ENCODE results near the gene RAD51B.

The RAD51B gene

GRCh38 chr14:68062651-68063050, 243.1 kb downstream of the RAD51B start:
- no peaks in the 10 kb centered on the region for H3K4me1 ChIP-seq (ENCODE audit: control insufficient read depth, insufficient read depth, low read length)
- no peak overlapping the region for H3K4me3 ChIP-seq (ENCODE audit: low read depth, low read length)
- H3K9me3 ChIP-seq (ENCODE audit: control insufficient read depth, insufficient read depth, low read depth, low read length) = no peaks in the 10 kb centered on the region
- ChIA-PET POLR2A (no interaction called here), CTCF (no interaction called here)
- no peaks in the 10 kb centered on the region; a peak in 1 of 3 replicates for H3K36me3 ChIP-seq (ENCODE audit: control insufficient read depth in 2 of 2, insufficient read depth in 1 of 2, low read length in 2 of 2)
- TF ChIP-seq ZNF701 (tag by site-specific recombination; IDR thresholded peaks at IDR 0.05) = no peak
- TF ChIP-seq ZNF433 (tag by site-specific recombination; IDR thresholded peaks at IDR 0.05; ENCODE audit: low read depth) = no peak
- TF ChIP-seq, protein P1, sequence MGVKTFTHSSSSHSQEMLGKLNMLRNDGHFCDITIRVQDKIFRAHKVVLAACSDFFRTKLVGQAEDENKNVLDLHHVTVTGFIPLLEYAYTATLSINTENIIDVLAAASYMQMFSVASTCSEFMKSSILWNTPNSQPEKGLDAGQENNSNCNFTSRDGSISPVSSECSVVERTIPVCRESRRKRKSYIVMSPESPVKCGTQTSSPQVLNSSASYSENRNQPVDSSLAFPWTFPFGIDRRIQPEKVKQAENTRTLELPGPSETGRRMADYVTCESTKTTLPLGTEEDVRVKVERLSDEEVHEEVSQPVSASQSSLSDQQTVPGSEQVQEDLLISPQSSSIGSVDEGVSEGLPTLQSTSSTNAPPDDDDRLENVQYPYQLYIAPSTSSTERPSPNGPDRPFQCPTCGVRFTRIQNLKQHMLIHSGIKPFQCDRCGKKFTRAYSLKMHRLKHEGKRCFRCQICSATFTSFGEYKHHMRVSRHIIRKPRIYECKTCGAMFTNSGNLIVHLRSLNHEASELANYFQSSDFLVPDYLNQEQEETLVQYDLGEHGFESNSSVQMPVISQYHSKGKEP (tag by site-specific recombination; IDR thresholded peaks at IDR 0.05) = no peak
- no peak for TF ChIP-seq ZFP37 (tag by site-specific recombination; IDR thresholded peaks at IDR 0.05)
- no peak for TF ChIP-seq ZNF670 (tag by site-specific recombination; IDR thresholded peaks at IDR 0.05; ENCODE audit: low read depth)
- TF ChIP-seq ZNF324 (tag by site-specific recombination; IDR thresholded peaks at IDR 0.05) = no peak
- TF ChIP-seq ZNF174 (tag by site-specific recombination; IDR thresholded peaks at IDR 0.05) = no peak
- TF ChIP-seq ELK4 (IDR thresholded peaks at IDR 0.05; ENCODE audit: borderline replicate concordance, low read depth, low read length) = no peak
- TF ChIP-seq, protein P2, sequence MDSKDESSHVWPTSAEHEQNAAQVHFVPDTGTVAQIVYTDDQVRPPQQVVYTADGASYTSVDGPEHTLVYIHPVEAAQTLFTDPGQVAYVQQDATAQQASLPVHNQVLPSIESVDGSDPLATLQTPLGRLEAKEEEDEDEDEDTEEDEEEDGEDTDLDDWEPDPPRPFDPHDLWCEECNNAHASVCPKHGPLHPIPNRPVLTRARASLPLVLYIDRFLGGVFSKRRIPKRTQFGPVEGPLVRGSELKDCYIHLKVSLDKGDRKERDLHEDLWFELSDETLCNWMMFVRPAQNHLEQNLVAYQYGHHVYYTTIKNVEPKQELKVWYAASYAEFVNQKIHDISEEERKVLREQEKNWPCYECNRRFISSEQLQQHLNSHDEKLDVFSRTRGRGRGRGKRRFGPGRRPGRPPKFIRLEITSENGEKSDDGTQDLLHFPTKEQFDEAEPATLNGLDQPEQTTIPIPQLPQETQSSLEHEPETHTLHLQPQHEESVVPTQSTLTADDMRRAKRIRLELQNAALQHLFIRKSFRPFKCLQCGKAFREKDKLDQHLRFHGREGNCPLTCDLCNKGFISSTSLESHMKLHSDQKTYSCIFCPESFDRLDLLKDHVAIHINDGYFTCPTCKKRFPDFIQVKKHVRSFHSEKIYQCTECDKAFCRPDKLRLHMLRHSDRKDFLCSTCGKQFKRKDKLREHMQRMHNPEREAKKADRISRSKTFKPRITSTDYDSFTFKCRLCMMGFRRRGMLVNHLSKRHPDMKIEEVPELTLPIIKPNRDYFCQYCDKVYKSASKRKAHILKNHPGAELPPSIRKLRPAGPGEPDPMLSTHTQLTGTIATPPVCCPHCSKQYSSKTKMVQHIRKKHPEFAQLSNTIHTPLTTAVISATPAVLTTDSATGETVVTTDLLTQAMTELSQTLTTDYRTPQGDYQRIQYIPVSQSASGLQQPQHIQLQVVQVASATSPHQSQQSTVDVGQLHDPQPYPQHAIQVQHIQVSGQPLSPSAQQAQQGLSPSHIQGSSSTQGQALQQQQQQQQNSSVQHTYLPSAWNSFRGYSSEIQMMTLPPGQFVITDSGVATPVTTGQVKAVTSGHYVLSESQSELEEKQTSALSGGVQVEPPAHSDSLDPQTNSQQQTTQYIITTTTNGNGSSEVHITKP (tag by site-specific recombination; IDR thresholded peaks at IDR 0.05) = no peak
- no peak for TF ChIP-seq ZNF175 (tag by site-specific recombination; IDR thresholded peaks at IDR 0.05)
- no peak for TF ChIP-seq ZNF560 (tag by site-specific recombination; IDR thresholded peaks at IDR 0.05; ENCODE audit: borderline replicate concordance)
- TF ChIP-seq ZNF791 (tag by site-specific recombination; IDR thresholded peaks at IDR 0.05) = no peak
- no peak for TF ChIP-seq ZNF248 (tag by site-specific recombination; IDR thresholded peaks at IDR 0.05)
- TF ChIP-seq OSR2 (tag by site-specific recombination; IDR thresholded peaks at IDR 0.05) = no peak
- TF ChIP-seq ZNF214 (tag by site-specific recombination; IDR thresholded peaks at IDR 0.05; ENCODE audit: borderline replicate concordance) = no peak
- TF ChIP-seq REPIN1 (tag by site-specific recombination; IDR thresholded peaks at IDR 0.05; ENCODE audit: low read depth) = no peak
- no peak for TF ChIP-seq ZNF146 (tag by site-specific recombination; IDR thresholded peaks at IDR 0.05)
- TF ChIP-seq KLF9 (tag by site-specific recombination; IDR thresholded peaks at IDR 0.05; ENCODE audit: low read depth) = no peak
- TF ChIP-seq ZNF571 (tag by site-specific recombination; IDR thresholded peaks at IDR 0.05) = no peak
- H3K27ac ChIP-seq (ENCODE audit: extremely low read depth, low read depth, low read length) = no peak overlapping the region

DNA sequence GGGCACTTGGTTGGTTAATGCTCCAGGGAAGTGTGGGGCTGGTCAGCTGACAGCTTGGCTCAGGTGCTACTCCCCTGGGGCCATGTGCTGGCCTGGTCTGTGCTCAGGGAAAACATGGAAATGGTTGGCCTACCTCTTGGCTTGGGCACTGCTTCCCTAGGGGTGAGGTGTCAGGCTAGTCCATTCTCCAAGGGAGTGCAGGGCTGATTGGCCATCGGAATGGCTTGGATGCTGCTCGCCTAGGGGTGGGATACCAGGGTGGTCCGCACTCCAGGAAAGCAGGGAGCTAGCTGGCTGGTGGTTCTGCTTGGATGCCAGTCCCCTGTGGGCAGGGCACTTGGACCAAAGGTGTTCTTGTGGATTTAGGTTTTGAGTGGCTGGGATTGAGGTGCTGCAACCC, 245.7 kb downstream of the RAD51B start:
- CTCF ChIA-PET = no interaction called here
- POLR2A ChIA-PET = no interaction called here
- TF ChIP-seq KLF8 (tag by site-specific recombination; IDR thresholded peaks at IDR 0.05) (no peak), ZNF140 (tag by site-specific recombination; IDR thresholded peaks at IDR 0.05) (no peak), HOXD13 (CRISPR knock-in tag; IDR thresholded peaks at IDR 0.05; ENCODE audit: borderline replicate concordance) (no peak), ZNF350 (tag by site-specific recombination; IDR thresholded peaks at IDR 0.05) (no peak), ZNF416 (tag by site-specific recombination; IDR thresholded peaks at IDR 0.05) (no peak), HOXC10 (CRISPR knock-in tag; IDR thresholded peaks at IDR 0.05) (no peak), ZNF37A (tag by site-specific recombination; IDR thresholded peaks at IDR 0.05) (no peak), ZNF214 (tag by site-specific recombination; IDR thresholded peaks at IDR 0.05; ENCODE audit: borderline replicate concordance) (no peak), ZNF391 (tag by site-specific recombination; IDR thresholded peaks at IDR 0.05; ENCODE audit: borderline replicate concordance, low read depth) (no peak), ZNF549 (tag by site-specific recombination; IDR thresholded peaks at IDR 0.05) (no peak), SP3 (tag by site-specific recombination; IDR thresholded peaks at IDR 0.05) (no peak), ZNF184 (tag by site-specific recombination; IDR thresholded peaks at IDR 0.05) (no peak), ZNF23 (tag by site-specific recombination; IDR thresholded peaks at IDR 0.05; ENCODE audit: borderline replicate concordance) (no peak)
- TF ChIP-seq, protein P3, sequence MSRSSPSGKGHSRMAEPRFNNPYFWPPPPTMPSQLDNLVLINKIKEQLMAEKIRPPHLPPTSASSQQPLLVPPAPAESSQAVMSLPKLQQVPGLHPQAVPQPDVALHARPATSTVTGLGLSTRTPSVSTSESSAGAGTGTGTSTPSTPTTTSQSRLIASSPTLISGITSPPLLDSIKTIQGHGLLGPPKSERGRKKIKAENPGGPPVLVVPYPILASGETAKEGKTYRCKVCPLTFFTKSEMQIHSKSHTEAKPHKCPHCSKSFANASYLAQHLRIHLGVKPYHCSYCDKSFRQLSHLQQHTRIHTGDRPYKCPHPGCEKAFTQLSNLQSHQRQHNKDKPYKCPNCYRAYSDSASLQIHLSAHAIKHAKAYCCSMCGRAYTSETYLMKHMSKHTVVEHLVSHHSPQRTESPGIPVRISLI (tag by site-specific recombination; IDR thresholded peaks at IDR 0.05) = no peak

More for the DNA sequence above, 245.7 kb downstream of the RAD51B start:
- Histone ChIP-seq H3K4me3 (ENCODE audit: low read depth, low read length) (no peak overlapping the region), H3K4me1 (ENCODE audit: control insufficient read depth, insufficient read depth, low read length) (no peaks in the 10 kb centered on the region), H3K27ac (ENCODE audit: extremely low read depth, low read depth, low read length) (no peak overlapping the region), H3K36me3 (ENCODE audit: control insufficient read depth in 2 of 2, insufficient read depth in 1 of 2, low read length in 2 of 2) (no peaks in the 10 kb centered on the region; a peak in 1 of 3 replicates), H3K9me3 (ENCODE audit: control insufficient read depth, insufficient read depth, low read depth, low read length) (no peaks in the 10 kb centered on the region)

Measured in HEK293 (cell line).